Spleen (tissue), 11 donors: ENCODE data around the gene CD34. TPM values are rescaled to one million over a fixed set of nuclear protein-coding genes. Genes with fewer than 3 reads are reported as not detected.
A peak's percentile ranks its signal among the peaks of the same experiment; 100 is the strongest.

Source experiments
- DNase-seq: peaks from one replicate; pipeline ENCODE4 v3.0.0-alpha.2; 2020
- H3K27ac ChIP-seq, 8 donors: fragments of 200-600 bp; sonication (generic) in 7 of 8; 1 replicate in 4 of 8; 2 replicates in 4 of 8; pipeline versions ENCODE4 v1.5.0 to v1.8.0; 2016 to 2021; ENCODE audit warnings: inconsistent platforms in 4 of 8, mild to moderate bottlenecking in 4 of 8, moderate library complexity in 1 of 8
- H3K27me3 ChIP-seq, 7 donors: fragments of 200-600 bp; sonication (generic) in 6 of 7; replicated peaks in 1 of 7; 1 replicate in 4 of 7; 2 replicates in 3 of 7; pipeline versions ENCODE4 v1.5.0 to v1.8.0; 2016 to 2021; ENCODE audit warnings: inconsistent platforms in 3 of 7, mild to moderate bottlenecking in 1 of 7
- H3K36me3 ChIP-seq, 6 donors: fragments of 200-600 bp; sonication (generic) in 5 of 6; 1 replicate in 4 of 6; 2 replicates in 2 of 6; pipeline versions ENCODE4 v1.5.0 to v1.8.0; 2016 to 2021; ENCODE audit warnings: inconsistent platforms in 2 of 6
- H3K4me1 ChIP-seq, 6 donors: fragments of 200-600 bp; sonication (generic) in 5 of 6; 1 replicate in 3 of 6; 2 replicates in 3 of 6; pipeline versions ENCODE4 v1.5.0 to v1.8.0; 2016 to 2021; ENCODE audit warnings: inconsistent platforms in 3 of 6
- H3K4me3 ChIP-seq, 8 donors: fragments of 200-600 bp; sonication (generic) in 7 of 8; 1 replicate in 4 of 8; 2 replicates in 4 of 8; pipeline versions ENCODE4 v1.5.0 to v1.8.0; 2016 to 2021; ENCODE audit warnings: inconsistent platforms in 4 of 8, mild to moderate bottlenecking in 4 of 8, moderate library complexity in 2 of 8
- H3K9me3 ChIP-seq, 8 donors: fragments of 200-600 bp; sonication (generic) in 7 of 8; 1 replicate in 4 of 8; 2 replicates in 4 of 8; pipeline versions ENCODE4 v1.5.0 to v1.8.0; 2016 to 2021; ENCODE audit warnings: inconsistent platforms in 4 of 8
- POLR2A ChIP-seq, 3 donors: fragments of 450-650 bp; IDR thresholded peaks; one replicate each; pipeline ENCODE4 v1.5.1; 2017; ENCODE audit warnings: antibody characterized with exemption in 3 of 3, mild to moderate bottlenecking in 1 of 3
- POLR2AphosphoS5 ChIP-seq, 3 donors: sonication (generic); formaldehyde crosslinking; IDR thresholded peaks; one replicate each; pipeline ENCODE4 v1.5.1; 2017; ENCODE audit warnings: antibody characterized with exemption in 3 of 3
- WGBS, 5 donors: extraction: QIAGEN DNeasy Blood & Tissue Kit in 3 of 5; methylation state at CpG; one replicate each; pipeline versions ENCODE4 v1.1.5 to v1.1.7; 2013 to 2018; 5-methylcytosine and 5-hydroxymethylcytosine counted together
- intact Hi-C: fragments of 100-400 bp; cut with DNase I; formaldehyde crosslinking; loops from one replicate; pipeline ENCODE4 v1.15.0; 2023; ENCODE audit warnings: low total_unique reads
- polyA plus RNA-seq, 3 donors: library from polyadenylated mRNA; stranded (reverse); fragments of 200-250 nt; gene quantifications; one replicate each; pipeline ENCODE4 v1.2.1, GENCODE V29; 2013
- total RNA-seq, 7 donors: library from RNA; depleted of rRNA in 3 of 7; stranded (reverse); fragments of >200 nt in 3 of 7; fragmentation: NEBNext Ultra II Directional in 4 of 7; extraction: Animal tissue kit (Norgen Biotek cat#: 25700) in 4 of 7; gene quantifications; one replicate each; pipeline versions ENCODE4 v1.1.0 to v1.2.1, GENCODE V29; 2016 to 2021
- TF ChIP-seq, protein P1 (sequence below), 11 experiments: fragments of 200-600 bp in 7 of 11; fragments of 450-650 bp in 4 of 11; sonication (generic) in 4 of 11; IDR thresholded peaks in 8 of 11; conservative IDR thresholded peaks in 3 of 11; 1 replicate in 7 of 11; 2 replicates in 4 of 11; pipeline versions ENCODE4 v1.4.0 to v1.8.0; 2016 to 2021; ENCODE audit warnings: antibody characterized with exemption in 11 of 11, inconsistent platforms in 4 of 11, mild to moderate bottlenecking in 1 of 11
- donor health status: healthy with polysubstance abuse.
- donor health status: DM: no; HTN: no; CAD: no; lungs with moderate emphysema.
- donor health status: DM: no; HTN: no; CAD: no.
- donor health status: Bipolar disorder and iron deficiency.
- donor health status: healthy.
- donor health status: DM: no; HTN: no; CAD: no.
- donor health status: DM: yes; HTN: yes; CAD: no.

The CD34 gene
- total and polyA plus RNA-seq, 10 donors = 5.1 to 31.5 (median 17.5) TPM

- DNase-seq = peak; percentile 79
- Histone ChIP-seq H3K27me3 (peaks cover 0 to 32% (median 14%) of the 10 kb centered on the region in 7 donors), H3K27ac (peak overlapping the region in 7 of 8 donors; percentile 46 to 76 (median 55)), H3K9me3 (no peaks in the 10 kb centered on the region), H3K4me1 (peaks cover 13 to 44% (median 36%) of the 10 kb centered on the region in 6 donors), H3K4me3 (peak overlapping the region; percentile 5 to 69 (median 42)), H3K36me3 (no peaks in the 10 kb centered on the region)
- TF ChIP-seq POLR2AphosphoS5 (IDR thresholded peaks at IDR 0.05) = peak in 2 of 3 donors; percentile 61 to 63
- TF ChIP-seq, protein P1, sequence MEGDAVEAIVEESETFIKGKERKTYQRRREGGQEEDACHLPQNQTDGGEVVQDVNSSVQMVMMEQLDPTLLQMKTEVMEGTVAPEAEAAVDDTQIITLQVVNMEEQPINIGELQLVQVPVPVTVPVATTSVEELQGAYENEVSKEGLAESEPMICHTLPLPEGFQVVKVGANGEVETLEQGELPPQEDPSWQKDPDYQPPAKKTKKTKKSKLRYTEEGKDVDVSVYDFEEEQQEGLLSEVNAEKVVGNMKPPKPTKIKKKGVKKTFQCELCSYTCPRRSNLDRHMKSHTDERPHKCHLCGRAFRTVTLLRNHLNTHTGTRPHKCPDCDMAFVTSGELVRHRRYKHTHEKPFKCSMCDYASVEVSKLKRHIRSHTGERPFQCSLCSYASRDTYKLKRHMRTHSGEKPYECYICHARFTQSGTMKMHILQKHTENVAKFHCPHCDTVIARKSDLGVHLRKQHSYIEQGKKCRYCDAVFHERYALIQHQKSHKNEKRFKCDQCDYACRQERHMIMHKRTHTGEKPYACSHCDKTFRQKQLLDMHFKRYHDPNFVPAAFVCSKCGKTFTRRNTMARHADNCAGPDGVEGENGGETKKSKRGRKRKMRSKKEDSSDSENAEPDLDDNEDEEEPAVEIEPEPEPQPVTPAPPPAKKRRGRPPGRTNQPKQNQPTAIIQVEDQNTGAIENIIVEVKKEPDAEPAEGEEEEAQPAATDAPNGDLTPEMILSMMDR (IDR thresholded peaks at IDR 0.05 in 8 of 11, conservative IDR thresholded peaks at IDR 0.05 in 3 of 11) = no peak
- WGBS, 5 donors = 8 to 36% (median 12%) methylated on average over 8 to 76 of the region's 76 CpGs
- intact Hi-C loops = no loop called here
Measured at GRCh38 chr1:207959141-207959825, 48.4 kb upstream of the CD34 start.

DNA sequence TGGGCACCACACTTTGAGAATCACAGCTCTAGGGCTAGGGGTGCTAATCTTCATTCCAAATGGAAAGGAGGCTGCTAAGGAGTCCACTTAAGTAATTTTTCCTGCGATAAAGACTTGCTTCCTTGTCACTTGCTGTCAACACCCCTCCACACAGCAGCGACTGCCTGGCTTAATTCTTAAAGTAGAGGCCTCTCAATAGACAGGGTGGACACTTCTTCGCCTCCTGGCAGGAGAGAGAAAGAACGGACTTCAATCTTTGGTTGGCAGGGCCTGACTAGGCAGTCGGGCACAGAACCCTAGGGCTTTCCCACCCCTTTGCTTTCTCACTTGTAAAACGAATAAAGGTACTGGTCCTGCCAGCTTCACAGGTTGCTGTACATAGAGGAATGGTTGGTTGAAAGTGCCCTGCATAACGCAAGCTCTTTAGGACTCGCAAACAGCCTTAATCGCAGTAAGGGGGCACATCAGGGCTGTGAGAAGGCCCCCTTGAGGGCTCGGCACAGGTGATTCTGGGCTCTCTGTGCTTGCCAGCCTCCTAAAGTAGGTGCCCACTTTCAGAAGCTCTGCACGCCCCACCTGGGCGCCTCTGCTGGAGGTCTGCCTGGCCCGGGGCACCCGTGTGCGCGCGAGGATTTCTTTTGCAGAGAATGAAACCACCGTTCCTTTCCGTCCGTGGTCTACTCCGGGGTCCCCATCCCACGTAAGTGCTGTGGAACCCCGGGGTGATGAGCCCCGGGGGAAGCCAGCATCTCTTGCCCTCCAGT, 47.6 kb upstream of the CD34 start:
- intact Hi-C loops = no loop called here
- 26 to 54% (median 34%) methylated on average over 12 to 24 of the region's 24 CpGs for WGBS, 5 donors
- Histone ChIP-seq H3K4me1 (peaks cover 7 to 37% (median 29%) of the 10 kb centered on the region in 6 donors), H3K9me3 (no peaks in the 10 kb centered on the region), H3K27ac (peak overlapping the region in 7 of 8 donors; percentile 46 to 76 (median 55)), H3K27me3 (peaks cover 0 to 32% (median 14%) of the 10 kb centered on the region in 7 donors), H3K4me3 (peak overlapping the region; percentile 5 to 69 (median 42)), H3K36me3 (no peaks in the 10 kb centered on the region)
- TF ChIP-seq, protein P1 (IDR thresholded peaks at IDR 0.05 in 8 of 11, conservative IDR thresholded peaks at IDR 0.05 in 3 of 11) = no peak
- TF ChIP-seq POLR2AphosphoS5 (IDR thresholded peaks at IDR 0.05) (no peak), POLR2A (IDR thresholded peaks at IDR 0.05) (no peak)
- no peak for DNase-seq

GRCh38 chr1:207956986-207957385, 46.1 kb upstream of the CD34 start:
- intact Hi-C loops = no loop called here
- whole genome bisulfite sequencing, 5 donors = 66 to 87% (median 80%) methylated on average over 4 of the region's 4 CpGs

More at GRCh38 chr1:207956986-207957385, 46.1 kb upstream of the CD34 start:
- no peak for DNase-seq
- peaks cover 0 to 32% (median 14%) of the 10 kb centered on the region in 7 donors for H3K27me3 ChIP-seq
- TF ChIP-seq POLR2AphosphoS5 (IDR thresholded peaks at IDR 0.05) = no peak
- TF ChIP-seq, protein P1 (IDR thresholded peaks at IDR 0.05 in 8 of 11, conservative IDR thresholded peaks at IDR 0.05 in 3 of 11) = no peak
- TF ChIP-seq POLR2A (IDR thresholded peaks at IDR 0.05) = no peak
- H3K36me3 ChIP-seq = no peaks in the 10 kb centered on the region
- no peaks in the 10 kb centered on the region for H3K9me3 ChIP-seq
- H3K4me3 ChIP-seq = no peak overlapping the region
- H3K4me1 ChIP-seq = peaks cover 4 to 25% (median 17%) of the 10 kb centered on the region in 6 donors
- no peak overlapping the region for H3K27ac ChIP-seq
